Measurements from ENCODE around the gene SSTR3. TPM values are rescaled to one million over a fixed set of nuclear protein-coding genes. Genes with fewer than 3 reads are reported as not detected.

The SSTR3 gene
- total and polyA plus RNA-seq, 9 donors = 1.6 to 9.2 (median 4.9) TPM

GRCh38 chr22:37167981-37168647 is 44.2 kb downstream of the SSTR3 start:
- Histone ChIP-seq H3K36me3 (no peaks in the 10 kb centered on the region), H3K27me3 (no peaks in the 10 kb centered on the region), H3K4me1 (ENCODE audit: insufficient read depth) (no peaks in the 10 kb centered on the region), H3K9me3 (no peaks in the 10 kb centered on the region), H3K4me3 (no peak overlapping the region), H3K27ac (no peak overlapping the region)
- WGBS, 3 donors = 53 to 61% (median 56%) methylated on average over 8 of the region's 8 CpGs
- DNase-seq = peak in 2 of 5 donors; percentile 3 to 5
- TF ChIP-seq POLR2A (IDR thresholded peaks at IDR 0.05) = no peak
- no peak for TF ChIP-seq EP300 (IDR thresholded peaks at IDR 0.05)
- TF ChIP-seq CTCF (IDR thresholded peaks at IDR 0.05) = no peak
- intact Hi-C loops (cut with DNase I) = loop anchor here (2.0 to 10.0 kb wide), 4 partner anchors 29 to 87 kb away; no protein-coding TSS in a partner anchor

DNA sequence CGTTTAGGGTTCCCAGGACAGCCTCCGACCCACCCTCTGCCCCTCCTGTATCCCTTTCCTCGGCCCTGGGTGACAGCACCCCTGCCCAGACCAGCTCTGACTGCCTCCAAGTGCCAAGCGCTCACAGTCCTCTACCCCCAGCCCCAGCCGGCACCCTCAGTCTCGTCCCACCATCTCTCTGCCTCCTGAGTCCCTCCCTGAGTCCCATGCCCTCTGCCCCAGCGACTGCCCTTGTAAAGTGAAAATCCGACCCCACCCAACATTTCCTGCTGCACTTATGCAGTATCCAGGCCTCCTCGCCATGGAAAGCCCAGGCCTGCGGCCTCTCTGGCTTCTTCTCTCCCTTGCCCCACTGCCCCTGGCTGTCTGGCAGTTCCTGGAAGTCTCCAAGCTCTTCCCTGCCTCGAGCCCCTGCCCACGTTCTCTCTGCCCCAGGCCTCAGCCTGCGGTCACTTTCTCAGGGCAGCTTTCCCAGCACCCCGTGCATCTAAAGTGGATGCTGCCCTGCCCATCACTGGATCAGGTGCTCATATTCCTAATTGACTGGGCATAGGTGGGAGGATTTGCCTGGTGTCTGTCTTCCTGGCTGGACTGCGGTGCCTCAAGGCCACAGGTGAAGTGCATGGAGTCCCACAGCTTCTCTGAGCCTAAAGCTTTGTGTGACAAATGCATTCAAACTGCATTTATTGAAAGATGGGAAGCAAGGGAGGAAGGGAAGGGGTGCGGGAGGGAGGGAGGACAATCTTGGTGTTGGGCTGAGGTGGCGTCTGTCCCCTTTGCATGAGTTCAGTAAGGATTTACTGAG is 44.9 kb downstream of the SSTR3 start:
- H3K4me3 ChIP-seq = no peak overlapping the region
- H3K27me3 ChIP-seq = no peaks in the 10 kb centered on the region
- no peak overlapping the region for H3K27ac ChIP-seq
- peak in 3 of 5 donors; percentile 4 to 18 (median 18) for DNase-seq
- WGBS, 3 donors = 58 to 69% (median 69%) methylated on average over 17 of the region's 17 CpGs
- TF ChIP-seq CTCF (IDR thresholded peaks at IDR 0.05) = no peak
- TF ChIP-seq POLR2A (IDR thresholded peaks at IDR 0.05) = no peak
- no peak for TF ChIP-seq EP300 (IDR thresholded peaks at IDR 0.05)
- H3K9me3 ChIP-seq = no peaks in the 10 kb centered on the region
- H3K4me1 ChIP-seq (ENCODE audit: insufficient read depth) = no peaks in the 10 kb centered on the region
- intact Hi-C loops (cut with DNase I) = loop anchor here (2.0 to 10.0 kb wide), 4 partner anchors 29 to 87 kb away; no protein-coding TSS in a partner anchor
- H3K36me3 ChIP-seq = no peaks in the 10 kb centered on the region

GRCh38 chr22:37166675-37167066 is 45.6 kb downstream of the SSTR3 start:
- 12 to 17% (median 14%) methylated on average over 13 of the region's 13 CpGs for WGBS, 3 donors
- intact Hi-C loops (cut with DNase I) = loop anchor here (2.0 to 10.0 kb wide), 4 partner anchors 30 to 88 kb away; no protein-coding TSS in a partner anchor
- no peak overlapping the region for H3K4me3 ChIP-seq

More at GRCh38 chr22:37166675-37167066, 45.6 kb downstream of the SSTR3 start:
- no peak overlapping the region for H3K27ac ChIP-seq
- H3K27me3 ChIP-seq = no peaks in the 10 kb centered on the region
- no peaks in the 10 kb centered on the region for H3K4me1 ChIP-seq (ENCODE audit: insufficient read depth)
- H3K36me3 ChIP-seq = no peaks in the 10 kb centered on the region
- no peaks in the 10 kb centered on the region for H3K9me3 ChIP-seq
- TF ChIP-seq EP300 (IDR thresholded peaks at IDR 0.05) (no peak), CTCF (IDR thresholded peaks at IDR 0.05) (peak; percentile 70 to 90 (median 89)), POLR2A (IDR thresholded peaks at IDR 0.05) (peak; percentile 8)
- DNase-seq = peak; percentile 76 to 88 (median 86)

All from ovary (tissue), 9 donors.